HEK293T (cell line): ENCODE results near the gene TNFRSF21.

ENCODE experiments used
- BHLHE40 ChIP-seq: fragments of 450-650 bp; IDR thresholded peaks from 2 replicates; pipeline ENCODE4 v1.6.1; 2016; ENCODE audit warnings: mild to moderate bottlenecking, moderate library complexity, borderline replicate concordance
- ELF4 ChIP-seq: fragments of 450-650 bp; IDR thresholded peaks from 2 replicates; pipeline ENCODE4 v1.6.1; 2017; ENCODE audit warnings: antibody characterized with exemption
- FOXM1 ChIP-seq: fragments of 450-650 bp; IDR thresholded peaks from 2 replicates; pipeline ENCODE4 v1.6.1; 2017; ENCODE audit warnings: mild to moderate bottlenecking, borderline replicate concordance
- HDGF ChIP-seq: fragments of 450-650 bp; IDR thresholded peaks from 2 replicates; pipeline ENCODE4 v1.6.1; 2017; ENCODE audit warnings: antibody characterized with exemption, borderline replicate concordance
- LEF1 ChIP-seq: fragments of 450-650 bp; IDR thresholded peaks from 2 replicates; pipeline ENCODE4 v1.6.1; 2017; ENCODE audit warnings: mild to moderate bottlenecking, borderline replicate concordance
- SP1 ChIP-seq: fragments of 450-650 bp; IDR thresholded peaks from 2 replicates; pipeline ENCODE4 v1.6.1; 2017
- TARDBP ChIP-seq: fragments of 450-650 bp; IDR thresholded peaks from 2 replicates; pipeline ENCODE4 v1.6.1; 2016
- TF ChIP-seq, protein P1 (sequence below): fragments of 450-650 bp; IDR thresholded peaks from 2 replicates; pipeline ENCODE4 v1.6.1; 2016

DNA sequence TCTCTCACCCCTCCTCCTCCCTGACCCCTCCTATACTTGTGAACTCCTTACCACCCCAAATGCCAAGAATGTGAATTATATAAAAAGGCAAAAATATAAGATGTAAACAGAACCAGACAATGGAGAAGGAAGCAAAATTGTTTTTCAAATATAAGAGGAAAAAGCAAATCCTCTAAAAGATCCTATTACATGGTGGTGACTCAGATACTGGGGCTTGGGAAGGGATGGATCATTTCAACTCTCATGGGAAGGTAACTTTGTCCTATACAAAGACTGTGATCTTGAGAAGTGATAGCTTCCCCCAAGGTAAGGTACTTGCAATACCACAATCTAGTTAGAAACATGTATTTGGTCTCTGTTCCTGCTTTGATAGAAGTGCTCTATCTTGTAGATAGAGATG, 24.6 kb upstream of the TNFRSF21 start:
- no peak for TF ChIP-seq FOXM1
- TF ChIP-seq TARDBP = no peak
- no peak for TF ChIP-seq ELF4
- TF ChIP-seq BHLHE40 = no peak
- TF ChIP-seq HDGF = no peak
- TF ChIP-seq, protein P1, sequence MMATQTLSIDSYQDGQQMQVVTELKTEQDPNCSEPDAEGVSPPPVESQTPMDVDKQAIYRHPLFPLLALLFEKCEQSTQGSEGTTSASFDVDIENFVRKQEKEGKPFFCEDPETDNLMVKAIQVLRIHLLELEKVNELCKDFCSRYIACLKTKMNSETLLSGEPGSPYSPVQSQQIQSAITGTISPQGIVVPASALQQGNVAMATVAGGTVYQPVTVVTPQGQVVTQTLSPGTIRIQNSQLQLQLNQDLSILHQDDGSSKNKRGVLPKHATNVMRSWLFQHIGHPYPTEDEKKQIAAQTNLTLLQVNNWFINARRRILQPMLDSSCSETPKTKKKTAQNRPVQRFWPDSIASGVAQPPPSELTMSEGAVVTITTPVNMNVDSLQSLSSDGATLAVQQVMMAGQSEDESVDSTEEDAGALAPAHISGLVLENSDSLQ = no peak
- no peak for TF ChIP-seq LEF1
- TF ChIP-seq SP1 = no peak
